Trophoblast cell (in vitro differentiated cells and primary cell): ENCODE data around the gene CCNL1.
"Not testable (repeated sequence)": the region's sequence is repeated elsewhere in the genome, so short reads cannot be mapped to it uniquely, and the experiment has no call there.

Experiments
- DNase-seq, 2 donors: peaks; one replicate each; pipeline ENCODE4 v3.0.0-alpha.2; 2016
- H2AFZ ChIP-seq: 2 replicates; pipeline ENCODE4 v1.6.1; 2013; ENCODE audit warnings: low read length, moderate library complexity, mild to moderate bottlenecking; ENCODE audit not compliant: insufficient read depth, poor library complexity
- H2AK5ac ChIP-seq: 2 replicates; pipeline ENCODE4 v1.6.1; 2013; ENCODE audit warnings: mild to moderate bottlenecking, low read length
- H2BK120ac ChIP-seq: 2 replicates; pipeline ENCODE4 v1.6.1; 2013; ENCODE audit warnings: low read length, mild to moderate bottlenecking, moderate library complexity; ENCODE audit not compliant: insufficient read depth, poor library complexity
- H2BK12ac ChIP-seq: 2 replicates; pipeline ENCODE4 v1.6.1; 2013; ENCODE audit warnings: mild to moderate bottlenecking, low read length, moderate library complexity
- H2BK5ac ChIP-seq: 2 replicates; pipeline ENCODE4 v1.6.1; 2013; ENCODE audit warnings: low read length, low read depth, moderate library complexity, mild to moderate bottlenecking; ENCODE audit not compliant: poor library complexity
- H3K14ac ChIP-seq: 2 replicates; pipeline ENCODE4 v1.6.1; 2013; ENCODE audit warnings: mild to moderate bottlenecking, low read length
- H3K18ac ChIP-seq: 2 replicates; pipeline ENCODE4 v1.6.1; 2013; ENCODE audit warnings: mild to moderate bottlenecking, low read length
- H3K23ac ChIP-seq: 2 replicates; pipeline ENCODE4 v1.6.1; 2013; ENCODE audit warnings: low read length
- H3K27ac ChIP-seq: 2 replicates; pipeline ENCODE4 v1.5.1; 2013; ENCODE audit warnings: low read depth, mild to moderate bottlenecking, inconsistent platforms, low read length, moderate library complexity
- H3K27me3 ChIP-seq: 2 replicates; pipeline ENCODE4 v1.6.1; 2013; ENCODE audit warnings: inconsistent platforms, mild to moderate bottlenecking, low read length, moderate library complexity; ENCODE audit not compliant: insufficient read depth
- H3K36me3 ChIP-seq, 2 experiments: 1 replicate in 1 of 2; 2 replicates in 1 of 2; pipeline ENCODE4 v1.6.1; 2013; ENCODE audit warnings: low read length in 2 of 2, mild to moderate bottlenecking in 2 of 2, moderate library complexity in 1 of 2; ENCODE audit not compliant: insufficient read depth in 2 of 2, control insufficient read depth in 1 of 2
- H3K4ac ChIP-seq: 2 replicates; pipeline ENCODE4 v1.6.1; 2013; ENCODE audit warnings: low read depth, mild to moderate bottlenecking, low read length, moderate library complexity
- H3K4me1 ChIP-seq, 2 experiments: 1 replicate in 1 of 2; 2 replicates in 1 of 2; pipeline ENCODE4 v1.6.1; 2013; ENCODE audit warnings: low read length in 2 of 2, mild to moderate bottlenecking in 2 of 2, moderate library complexity in 1 of 2; ENCODE audit not compliant: insufficient read depth in 2 of 2, control insufficient read depth in 1 of 2
- H3K4me2 ChIP-seq: 2 replicates; pipeline ENCODE4 v1.6.1; 2013; ENCODE audit warnings: inconsistent platforms, mild to moderate bottlenecking, low read length, moderate library complexity
- H3K4me3 ChIP-seq: 2 replicates; pipeline ENCODE4 v1.5.1; 2013; ENCODE audit warnings: mild to moderate bottlenecking, low read depth, low read length, inconsistent platforms
- H3K79me1 ChIP-seq: one replicate; pipeline ENCODE4 v1.6.1; 2013; ENCODE audit warnings: low read length
- H3K79me2 ChIP-seq: 2 replicates; pipeline ENCODE4 v1.6.1; 2013; ENCODE audit warnings: low read length, mild to moderate bottlenecking; ENCODE audit not compliant: control insufficient read depth, insufficient read depth, poor library complexity
- H3K9ac ChIP-seq: 2 replicates; pipeline ENCODE4 v1.6.1; 2013; ENCODE audit warnings: mild to moderate bottlenecking, low read length
- H3K9me3 ChIP-seq: 2 replicates; pipeline ENCODE4 v1.6.1; 2013; ENCODE audit warnings: low read depth, mild to moderate bottlenecking, control low read depth, inconsistent platforms, low read length; ENCODE audit not compliant: insufficient read depth
- H4K12ac ChIP-seq: 2 replicates; pipeline ENCODE4 v1.6.1; 2013; ENCODE audit warnings: low read depth, mild to moderate bottlenecking, low read length, moderate library complexity
- H4K8ac ChIP-seq: 2 replicates; pipeline ENCODE4 v1.6.1; 2013; ENCODE audit warnings: low read depth, mild to moderate bottlenecking, low read length, moderate library complexity
- H4K91ac ChIP-seq: one replicate; pipeline ENCODE4 v1.6.1; 2013; ENCODE audit warnings: low read depth, mild to moderate bottlenecking, low read length, moderate library complexity
- WGBS: extraction: QIAGEN DNeasy Blood & Tissue Kit; methylation state at CpG from one replicate; pipeline ENCODE4 v1.1.7; 2013; ENCODE audit warnings: missing lambda C conversion rate; ENCODE audit not compliant: insufficient read length, insufficient coverage; ENCODE audit errors: extremely low coverage; 5-methylcytosine and 5-hydroxymethylcytosine counted together

Gene CCNL1

DNA sequence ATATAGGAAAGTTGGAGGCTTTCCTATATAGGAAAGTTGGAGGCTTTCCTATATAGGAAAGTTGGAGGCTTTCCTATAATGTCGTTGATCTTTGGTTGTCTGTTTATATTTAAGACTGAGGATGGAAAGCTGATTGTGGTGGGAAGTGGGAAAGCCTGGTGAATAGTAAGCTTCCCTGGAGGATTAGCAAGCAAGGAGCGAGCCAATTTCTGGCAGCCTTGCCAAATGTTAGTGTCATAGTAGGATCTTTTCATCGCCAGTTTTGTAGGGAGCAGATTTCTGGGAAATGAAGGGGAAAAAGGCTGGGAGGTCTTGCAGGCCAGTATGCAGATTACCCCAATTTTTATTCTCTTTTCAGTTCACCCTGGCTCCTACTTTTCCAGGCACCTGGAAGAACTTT, 39.9 kb upstream of the CCNL1 start:
- no CpG with 5 or more reads among the region's 3 CpGs for WGBS
- no peak for DNase-seq
- H4K8ac ChIP-seq: no peak overlapping the region
- no peak overlapping the region for H3K4ac ChIP-seq
- no peak overlapping the region for H2BK120ac ChIP-seq
- H4K91ac ChIP-seq: no peak overlapping the region
- H2BK5ac ChIP-seq: no peak overlapping the region
- no peaks in the 10 kb centered on the region for H3K36me3 ChIP-seq
- H2BK12ac ChIP-seq: no peak overlapping the region
- no peak overlapping the region for H3K9ac ChIP-seq
- no peaks in the 10 kb centered on the region for H3K4me1 ChIP-seq
- H3K4me2 ChIP-seq: no peak overlapping the region
- H3K4me3 ChIP-seq: no peak overlapping the region
- no peak overlapping the region for H4K12ac ChIP-seq
- H3K79me1 ChIP-seq: no peaks in the 10 kb centered on the region
- no peaks in the 10 kb centered on the region for H3K9me3 ChIP-seq
- H3K79me2 ChIP-seq: no peaks in the 10 kb centered on the region
- no peak overlapping the region for H3K14ac ChIP-seq
- H3K18ac ChIP-seq: no peak overlapping the region
- H3K27me3 ChIP-seq: no peaks in the 10 kb centered on the region
- H2AK5ac ChIP-seq: no peak overlapping the region
- no peak overlapping the region for H3K23ac ChIP-seq
- no peak overlapping the region for H3K27ac ChIP-seq
- no peak overlapping the region for H2AFZ ChIP-seq

- no peak overlapping the region for H2AK5ac ChIP-seq
- no peak overlapping the region for H3K27ac ChIP-seq
- no peaks in the 10 kb centered on the region for H3K27me3 ChIP-seq
- no peak overlapping the region for H2BK5ac ChIP-seq
- H3K9me3 ChIP-seq: no peaks in the 10 kb centered on the region
- H2BK120ac ChIP-seq: no peak overlapping the region
- H3K4me3 ChIP-seq: no peak overlapping the region
- no peaks in the 10 kb centered on the region for H3K4me1 ChIP-seq
- no peak overlapping the region for H3K14ac ChIP-seq
- no peaks in the 10 kb centered on the region for H3K79me2 ChIP-seq
- no peaks in the 10 kb centered on the region for H3K36me3 ChIP-seq
- H3K9ac ChIP-seq: no peak overlapping the region
- DNase-seq: no peak
- H2BK12ac ChIP-seq: no peak overlapping the region
- no peak overlapping the region for H4K12ac ChIP-seq
- no peak overlapping the region for H2AFZ ChIP-seq
- H3K18ac ChIP-seq: no peak overlapping the region
- no peak overlapping the region for H3K4me2 ChIP-seq
- no peak overlapping the region for H4K91ac ChIP-seq
- no peaks in the 10 kb centered on the region for H3K79me1 ChIP-seq
- no peak overlapping the region for H4K8ac ChIP-seq
- H3K23ac ChIP-seq: no peak overlapping the region
- no peak overlapping the region for H3K4ac ChIP-seq
Observed at GRCh38 chr3:157195965-157196364, 36.0 kb upstream of the CCNL1 start.

DNA sequence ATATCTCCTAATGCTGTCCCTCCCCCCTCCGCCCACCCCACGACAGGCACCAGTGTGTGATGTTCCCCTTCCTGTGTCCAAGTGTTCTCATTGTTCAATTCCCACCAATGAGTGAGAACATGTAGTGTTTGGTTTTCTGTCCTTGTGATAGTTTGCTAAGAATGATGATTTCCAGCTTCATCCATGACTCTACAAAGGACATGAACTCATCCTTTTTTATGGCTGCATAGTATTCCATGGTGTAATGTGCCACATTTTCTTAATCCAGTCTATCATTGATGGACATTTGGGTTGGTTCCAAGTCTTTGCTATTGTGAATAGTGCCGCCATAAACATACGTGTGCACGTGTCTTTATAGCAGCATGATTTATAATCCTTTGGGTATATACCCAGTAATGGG, 31.2 kb upstream of the CCNL1 start:
- not testable (repeated sequence) for H3K9me3 ChIP-seq, H3K79me2 ChIP-seq, H3K36me3 ChIP-seq, H3K4me1 ChIP-seq, H2AK5ac ChIP-seq, H2BK12ac ChIP-seq, H2AFZ ChIP-seq, H3K4me2 ChIP-seq, DNase-seq, H2BK120ac ChIP-seq, H3K79me1 ChIP-seq, H3K4ac ChIP-seq, H3K23ac ChIP-seq, H4K8ac ChIP-seq, H3K18ac ChIP-seq, H3K9ac ChIP-seq, H4K91ac ChIP-seq, H3K4me3 ChIP-seq, H3K27ac ChIP-seq, H4K12ac ChIP-seq, H3K27me3 ChIP-seq, H3K14ac ChIP-seq, H2BK5ac ChIP-seq
- no CpG with 5 or more reads among the region's 5 CpGs for WGBS

DNA sequence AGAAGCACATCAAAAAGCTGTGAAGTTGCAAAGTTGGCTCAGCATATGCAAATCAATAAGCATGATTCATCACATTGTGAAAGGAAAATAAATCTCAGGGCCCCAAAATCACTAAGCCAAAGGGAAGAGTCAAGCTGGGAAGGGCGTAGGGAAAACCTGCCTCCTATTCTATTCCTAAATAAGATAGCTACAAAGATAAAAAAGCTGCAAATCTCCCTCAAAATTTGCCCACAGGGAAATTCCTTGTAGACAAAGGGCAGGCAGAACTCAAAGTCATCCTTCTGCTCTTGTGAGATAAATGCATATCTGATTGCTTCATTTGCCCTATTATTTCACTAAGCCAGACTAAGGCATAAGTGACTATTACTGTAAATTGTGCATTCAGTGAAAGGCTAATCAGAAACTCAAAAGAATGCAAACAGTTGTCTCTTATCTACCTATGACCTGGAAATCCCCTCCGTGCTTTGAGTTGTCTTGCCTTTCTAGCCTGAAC, 30.5 kb upstream of the CCNL1 start:
- Histone ChIP-seq H3K4me2 (no peak overlapping the region), H3K18ac (no peak overlapping the region), H3K27me3 (no peaks in the 10 kb centered on the region), H3K79me2 (no peaks in the 10 kb centered on the region), H2AK5ac (no peak overlapping the region), H2BK12ac (no peak overlapping the region), H3K79me1 (no peaks in the 10 kb centered on the region), H3K14ac (no peak overlapping the region), H2BK5ac (no peak overlapping the region), H3K23ac (no peak overlapping the region), H3K4ac (no peak overlapping the region), H4K8ac (no peak overlapping the region), H3K9me3 (peaks cover 10% of the 10 kb centered on the region), H2BK120ac (no peak overlapping the region), H3K27ac (no peak overlapping the region), H3K4me1 (no peaks in the 10 kb centered on the region), H4K91ac (no peak overlapping the region), H3K4me3 (no peak overlapping the region), H4K12ac (no peak overlapping the region), H2AFZ (no peak overlapping the region), H3K9ac (no peak overlapping the region), H3K36me3 (peaks cover 3 to 4% of the 10 kb centered on the region in 2 experiments)
- no CpG with 5 or more reads among the region's 2 CpGs for WGBS
- DNase-seq: no peak
